Stimulated activated naive CD8-positive, alpha-beta T cell treated with anti-CD3 and anti-CD28 coated beads, Interleukin-15, amount 100 ng/mL, for 72 hours (primary cell): ENCODE measurements around the gene GABRG3.

Experiments used
- ATAC-seq: fragments of 150-1000 bp; cut with Tn5 transposase; 2 replicates; pipeline ENCODE4 v1.10.0; 2021; ENCODE audit warnings: mild to moderate bottlenecking, moderate library complexity
- DNase-seq, 2 donors: peaks; one replicate each; pipeline ENCODE4 v3.0.0; 2021 to 2022
- H3K27ac Mint-ChIP-seq, 2 donors: one replicate each; pipeline ENCODE4 v1.8.0; 2022; ENCODE audit warnings: mild to moderate bottlenecking in 2 of 2, mixed read lengths in 2 of 2, moderate library complexity in 2 of 2
- H3K27me3 Mint-ChIP-seq: one replicate; pipeline ENCODE4 v1.8.0; 2022; ENCODE audit warnings: mixed read lengths
- H3K4me1 Mint-ChIP-seq: one replicate; pipeline ENCODE4 v1.8.0; 2022; ENCODE audit warnings: mild to moderate bottlenecking, mixed read lengths
- H3K4me3 Mint-ChIP-seq, 2 donors: one replicate each; pipeline ENCODE4 v1.8.0; 2022; ENCODE audit warnings: mild to moderate bottlenecking in 2 of 2, mixed read lengths in 2 of 2, moderate library complexity in 1 of 2
- H3K9me3 Mint-ChIP-seq, 2 donors: one replicate each; pipeline ENCODE4 v1.8.0; 2022; ENCODE audit warnings: mixed read lengths in 2 of 2

GABRG3 gene

DNA sequence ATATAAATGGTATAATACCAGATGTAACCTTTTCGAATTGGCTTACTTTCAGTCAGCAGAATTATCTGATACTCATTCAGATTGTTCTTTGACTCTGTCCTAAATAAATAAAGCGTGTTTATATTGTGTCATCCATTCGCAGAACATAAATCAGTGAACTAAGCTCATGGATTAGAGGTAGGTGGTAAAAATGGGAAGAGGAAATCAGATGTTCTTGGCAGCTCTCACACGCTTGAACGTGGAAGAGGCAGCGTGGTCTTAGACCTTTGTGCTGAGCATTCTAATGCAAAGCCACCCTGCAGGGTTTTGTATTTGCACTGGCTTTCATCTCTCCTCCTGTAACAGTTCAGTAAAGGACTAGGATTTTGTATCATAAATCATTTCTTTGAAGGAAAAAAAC, 441.4 kb downstream of the GABRG3 start:
- H3K27ac Mint-ChIP-seq = no peak overlapping the region
- peaks cover 4 to 11% of the 10 kb centered on the region in 2 donors for H3K9me3 Mint-ChIP-seq
- H3K4me3 Mint-ChIP-seq = no peak overlapping the region
- no peaks in the 10 kb centered on the region for H3K4me1 Mint-ChIP-seq
- ATAC-seq = no peak
- no peaks in the 10 kb centered on the region for H3K27me3 Mint-ChIP-seq
- DNase-seq = no peak

DNA sequence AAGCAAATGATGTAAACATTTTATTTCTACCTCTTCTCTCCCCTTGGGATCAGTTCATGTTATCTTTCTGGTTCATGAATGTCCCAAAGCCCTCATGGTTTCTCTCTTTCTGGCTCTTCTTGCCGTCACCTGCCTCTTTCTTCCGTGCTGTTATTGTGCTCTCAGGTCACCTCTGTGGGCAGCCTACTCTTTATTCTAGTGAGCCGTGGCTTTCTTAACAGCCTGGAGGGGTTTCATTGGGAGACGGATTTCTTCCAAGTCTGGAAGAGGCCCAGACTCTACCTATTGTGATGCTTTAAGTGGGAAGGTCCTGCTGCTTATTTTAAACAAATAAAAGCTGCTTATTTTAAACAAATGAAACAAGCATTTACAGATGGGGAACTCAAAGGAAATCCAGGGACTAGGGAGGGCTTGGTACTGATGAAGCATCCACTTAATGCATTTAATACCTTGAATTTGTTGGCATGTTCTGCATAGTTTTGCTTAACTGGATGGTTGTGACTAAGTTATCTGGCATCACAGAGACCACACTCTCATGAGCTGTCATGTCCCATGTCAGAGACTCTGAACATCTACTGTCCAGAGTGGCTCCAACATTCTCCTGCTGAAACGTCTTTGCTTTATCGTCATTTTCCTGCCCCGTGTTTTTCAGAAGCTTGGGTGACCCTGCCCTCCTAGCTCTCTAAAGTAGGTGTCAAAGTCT, 443.3 kb downstream of the GABRG3 start:
- no peaks in the 10 kb centered on the region for H3K27me3 Mint-ChIP-seq
- H3K4me3 Mint-ChIP-seq = no peak overlapping the region
- H3K4me1 Mint-ChIP-seq = no peaks in the 10 kb centered on the region
- H3K9me3 Mint-ChIP-seq = peaks cover 4 to 16% of the 10 kb centered on the region in 2 donors
- ATAC-seq (no peak), DNase-seq (no peak)
- H3K27ac Mint-ChIP-seq = no peak overlapping the region

DNA sequence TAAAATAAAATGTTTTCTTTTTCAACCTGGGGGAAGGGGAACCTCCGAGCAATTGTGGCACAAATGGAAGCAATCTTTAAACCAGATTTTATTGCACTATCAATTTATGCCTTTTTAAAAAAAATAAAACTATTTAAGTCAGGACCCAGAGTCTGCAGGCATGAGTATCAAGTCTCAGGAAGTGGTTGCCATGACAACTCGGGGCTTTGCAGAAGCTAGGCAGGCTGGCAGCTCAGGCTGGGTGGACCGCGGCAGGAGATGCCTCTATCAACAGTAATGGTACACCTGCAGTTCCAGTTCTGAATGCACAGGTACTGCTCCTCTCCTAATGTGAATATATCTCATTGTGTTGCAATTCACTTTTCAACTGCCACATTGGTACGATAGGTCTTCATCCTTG, 447.7 kb downstream of the GABRG3 start:
- H3K27me3 Mint-ChIP-seq = no peaks in the 10 kb centered on the region
- no peak for ATAC-seq
- H3K4me3 Mint-ChIP-seq = no peak overlapping the region
- DNase-seq = no peak
- peaks cover 4 to 16% of the 10 kb centered on the region in 2 donors for H3K9me3 Mint-ChIP-seq
- no peaks in the 10 kb centered on the region for H3K4me1 Mint-ChIP-seq
- no peak overlapping the region for H3K27ac Mint-ChIP-seq

DNA sequence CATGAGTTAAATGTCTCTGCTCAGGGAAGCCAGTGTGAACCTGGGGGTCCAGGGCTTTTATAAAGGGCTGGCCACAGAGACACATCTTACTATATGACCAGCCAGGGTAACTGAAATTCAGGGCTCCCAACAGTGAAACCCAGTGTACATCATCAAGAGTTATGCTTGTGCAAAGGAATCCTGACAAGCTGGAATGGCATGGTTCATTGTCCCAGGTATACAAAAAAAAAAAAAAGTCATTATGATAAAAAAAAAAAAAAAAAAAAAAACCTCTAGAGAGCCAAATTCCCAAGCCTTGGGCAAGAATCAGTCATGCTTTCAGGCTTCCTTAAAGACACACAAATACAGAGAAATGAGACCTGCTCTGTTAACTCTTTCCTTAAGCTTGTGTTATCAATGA, 452.0 kb downstream of the GABRG3 start:
- H3K9me3 Mint-ChIP-seq = no peaks in the 10 kb centered on the region
- no peaks in the 10 kb centered on the region for H3K27me3 Mint-ChIP-seq
- DNase-seq = no peak
- H3K27ac Mint-ChIP-seq = no peak overlapping the region
- no peak for ATAC-seq
- no peak overlapping the region for H3K4me3 Mint-ChIP-seq
- no peaks in the 10 kb centered on the region for H3K4me1 Mint-ChIP-seq

DNA sequence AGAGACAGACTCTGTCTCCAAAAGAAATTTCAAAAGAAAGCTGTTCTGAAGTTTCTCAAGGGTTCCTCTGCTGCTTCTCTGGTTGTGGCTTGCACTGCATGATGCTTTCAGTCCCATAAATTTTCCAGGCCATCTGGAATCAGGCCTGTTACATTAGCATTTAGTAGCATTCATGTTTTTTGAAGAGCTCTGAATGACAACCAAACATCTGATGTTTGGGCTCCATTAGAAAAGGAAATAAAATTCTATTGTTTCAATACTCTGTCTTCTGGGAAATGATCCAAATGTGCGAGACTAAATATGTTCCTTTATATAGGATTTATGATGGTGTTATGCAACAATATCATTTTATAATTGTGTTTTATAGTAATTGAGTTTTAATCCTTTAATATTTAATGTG, 455.8 kb downstream of the GABRG3 start:
- Mint-ChIP-seq H3K27me3 (no peaks in the 10 kb centered on the region), H3K4me1 (no peaks in the 10 kb centered on the region), H3K4me3 (no peak overlapping the region), H3K9me3 (peaks cover 4% of the 10 kb centered on the region in 2 donors), H3K27ac (no peak overlapping the region)
- no peak for DNase-seq
- ATAC-seq = no peak

DNA sequence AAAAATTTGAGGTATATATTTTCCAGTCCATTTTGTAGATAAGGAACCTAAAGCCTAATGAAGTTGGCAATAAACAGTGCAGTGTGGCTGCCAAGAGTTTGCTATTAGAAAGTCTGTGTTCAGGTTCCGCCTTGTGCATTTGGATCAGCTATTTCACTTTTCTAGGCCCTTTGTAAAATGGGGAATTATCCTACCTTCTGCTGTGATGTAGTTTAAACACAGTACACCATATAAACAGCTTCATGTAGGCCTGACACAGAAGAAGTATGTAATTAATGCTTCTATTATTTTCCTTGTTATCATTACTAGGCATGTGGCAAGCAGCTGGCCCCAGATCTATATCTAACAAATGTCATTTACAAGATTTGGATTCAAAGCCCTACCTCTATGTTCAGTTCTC, 456.3 kb downstream of the GABRG3 start:
- Mint-ChIP-seq H3K27ac (no peak overlapping the region), H3K4me1 (no peaks in the 10 kb centered on the region), H3K9me3 (peaks cover 4 to 5% of the 10 kb centered on the region in 2 donors), H3K4me3 (no peak overlapping the region), H3K27me3 (no peaks in the 10 kb centered on the region)
- DNase-seq = no peak
- no peak for ATAC-seq

DNA sequence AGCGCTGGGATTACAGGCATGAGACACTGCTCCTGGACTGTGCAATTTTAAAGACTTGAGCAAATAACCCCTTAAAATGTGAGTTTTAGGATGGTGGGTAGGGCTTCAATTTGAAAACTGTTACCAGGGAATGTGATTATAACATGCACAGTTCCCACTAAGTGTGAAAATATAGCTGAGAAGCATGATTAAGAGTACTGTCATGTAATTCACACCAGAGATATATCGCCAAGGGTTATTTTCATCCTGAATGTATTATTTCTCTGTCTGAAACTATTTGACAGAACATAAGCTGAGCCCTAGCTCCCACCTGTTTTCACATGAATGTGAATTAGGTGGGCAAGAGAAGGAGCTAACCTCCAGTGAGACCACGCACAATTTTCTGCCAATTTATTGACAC, 457.2 kb downstream of the GABRG3 start:
- ATAC-seq (no peak), DNase-seq (no peak)
- H3K27ac Mint-ChIP-seq = no peak overlapping the region
- no peaks in the 10 kb centered on the region for H3K4me1 Mint-ChIP-seq
- no peaks in the 10 kb centered on the region for H3K27me3 Mint-ChIP-seq
- H3K4me3 Mint-ChIP-seq = no peak overlapping the region
- peaks cover 4 to 5% of the 10 kb centered on the region in 2 donors for H3K9me3 Mint-ChIP-seq

DNA sequence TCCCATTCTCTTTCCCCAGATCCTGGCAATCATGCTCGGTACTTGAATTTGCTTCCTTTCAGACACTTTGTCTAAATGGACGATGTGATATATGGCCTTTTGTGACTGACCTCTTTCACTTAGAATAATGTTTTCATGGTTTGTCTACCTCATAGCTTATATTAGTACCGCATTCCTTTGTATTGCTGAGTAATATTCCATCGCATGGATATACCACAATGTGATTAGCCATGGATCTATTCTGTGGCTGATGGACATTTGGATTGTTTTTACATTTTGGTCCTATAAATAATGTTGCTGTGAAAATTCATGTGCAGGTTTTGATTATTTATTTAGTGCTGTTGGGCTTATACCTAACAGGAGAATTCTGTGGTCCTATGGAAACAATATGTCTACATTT, 458.6 kb downstream of the GABRG3 start:
- Mint-ChIP-seq H3K4me1 (no peaks in the 10 kb centered on the region), H3K4me3 (no peak overlapping the region), H3K27ac (no peak overlapping the region), H3K9me3 (peaks cover 4 to 5% of the 10 kb centered on the region in 2 donors), H3K27me3 (no peaks in the 10 kb centered on the region)
- ATAC-seq (no peak), DNase-seq (no peak)

DNA sequence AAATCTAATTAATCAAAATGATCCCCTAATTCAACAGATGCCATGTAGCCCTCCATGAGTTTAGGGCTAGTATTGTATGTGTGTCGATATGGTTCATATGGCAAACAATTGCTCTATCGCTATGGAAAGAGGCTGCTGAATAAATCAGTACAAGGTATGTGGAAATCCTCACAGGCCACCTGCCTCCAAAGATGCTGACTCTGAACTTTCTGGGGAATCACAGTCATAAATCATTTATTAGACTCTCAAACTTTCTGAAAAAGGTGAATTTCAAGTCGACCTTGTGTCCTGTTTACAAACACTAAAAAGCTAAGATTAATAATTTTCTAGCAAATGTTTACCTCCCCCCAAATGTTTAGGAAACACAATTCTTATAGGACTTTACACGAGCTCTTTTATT, 462.6 kb downstream of the GABRG3 start:
- H3K4me3 Mint-ChIP-seq = no peak overlapping the region
- peaks cover 5 to 16% of the 10 kb centered on the region in 2 donors for H3K9me3 Mint-ChIP-seq

DNA sequence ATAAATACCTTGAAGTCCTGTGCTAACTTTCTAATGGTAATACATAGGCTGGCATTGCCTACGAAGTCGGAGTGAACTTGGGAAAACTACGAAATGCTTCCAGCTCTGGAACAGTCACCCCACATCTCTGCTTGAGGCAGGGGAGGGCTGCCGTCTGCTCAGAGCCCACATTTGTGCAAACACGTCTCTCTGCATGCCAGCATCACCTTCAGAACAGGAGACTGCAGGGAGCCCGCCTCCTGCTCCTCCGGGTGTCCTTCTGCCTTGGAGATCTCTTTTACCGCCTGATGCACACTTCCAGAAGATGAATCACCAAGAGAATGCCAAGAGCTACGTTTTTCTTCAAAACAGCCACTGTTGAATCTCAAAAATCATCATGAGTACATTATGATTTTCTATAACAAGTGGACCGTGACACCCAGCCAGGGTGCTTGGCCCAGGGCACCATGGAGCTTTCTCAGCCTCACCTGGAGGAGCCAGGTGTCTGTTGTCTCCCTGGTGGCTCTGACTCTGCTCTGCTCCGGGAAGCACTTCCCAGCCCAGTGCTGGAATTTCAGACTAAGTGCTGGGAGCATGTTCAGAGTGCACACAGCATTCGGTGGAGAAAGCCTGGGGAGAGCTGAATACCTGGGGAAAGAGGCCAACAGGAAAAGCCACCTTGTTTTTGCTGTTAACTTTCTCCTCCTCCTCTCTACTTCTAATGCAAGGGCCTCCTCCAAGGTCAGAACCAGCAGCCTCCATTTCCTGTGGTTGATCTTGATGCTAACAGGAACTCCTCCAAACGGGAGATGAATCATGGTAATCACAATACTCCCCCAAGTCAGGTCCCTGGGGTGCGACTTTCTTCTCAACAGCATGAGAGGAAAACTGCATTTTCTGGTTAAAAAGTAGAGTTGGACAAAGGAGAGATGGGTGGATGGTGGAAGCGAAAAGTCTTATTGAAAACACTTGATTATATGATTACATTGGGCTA, 467.7 kb downstream of the GABRG3 start:
- Mint-ChIP-seq H3K4me1 (no peaks in the 10 kb centered on the region), H3K27ac (no peak overlapping the region), H3K9me3 (peaks cover 12 to 19% of the 10 kb centered on the region in 2 donors), H3K27me3 (no peaks in the 10 kb centered on the region), H3K4me3 (no peak overlapping the region)
- DNase-seq (no peak), ATAC-seq (no peak)

More for the DNA sequence above, 462.6 kb downstream of the GABRG3 start:
- no peak for ATAC-seq
- no peaks in the 10 kb centered on the region for H3K4me1 Mint-ChIP-seq
- no peak overlapping the region for H3K27ac Mint-ChIP-seq
- no peaks in the 10 kb centered on the region for H3K27me3 Mint-ChIP-seq
- no peak for DNase-seq

DNA sequence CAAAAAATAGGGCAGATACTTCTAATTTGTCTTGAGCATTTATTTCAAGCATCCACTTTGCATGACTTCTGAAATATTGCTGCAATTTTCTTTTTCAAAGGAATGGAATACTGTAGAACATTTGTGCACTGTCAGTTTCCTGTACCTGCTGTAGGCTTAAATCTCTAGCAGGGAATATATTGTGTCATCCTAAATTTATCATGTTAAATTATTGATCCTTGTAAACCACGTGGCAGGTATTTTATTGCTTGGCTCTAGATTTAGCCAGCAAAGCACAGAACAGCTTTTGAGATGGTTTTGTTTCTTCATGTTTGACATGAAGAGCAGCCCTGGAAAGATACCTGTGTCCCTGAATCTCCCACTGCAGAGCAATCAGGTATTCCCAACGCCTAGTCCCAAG, 470.1 kb downstream of the GABRG3 start:
- no peak for ATAC-seq
- Mint-ChIP-seq H3K4me1 (no peaks in the 10 kb centered on the region), H3K4me3 (no peak overlapping the region), H3K27ac (no peak overlapping the region), H3K27me3 (no peaks in the 10 kb centered on the region), H3K9me3 (peaks cover 6 to 19% of the 10 kb centered on the region in 2 donors)
- DNase-seq = no peak

DNA sequence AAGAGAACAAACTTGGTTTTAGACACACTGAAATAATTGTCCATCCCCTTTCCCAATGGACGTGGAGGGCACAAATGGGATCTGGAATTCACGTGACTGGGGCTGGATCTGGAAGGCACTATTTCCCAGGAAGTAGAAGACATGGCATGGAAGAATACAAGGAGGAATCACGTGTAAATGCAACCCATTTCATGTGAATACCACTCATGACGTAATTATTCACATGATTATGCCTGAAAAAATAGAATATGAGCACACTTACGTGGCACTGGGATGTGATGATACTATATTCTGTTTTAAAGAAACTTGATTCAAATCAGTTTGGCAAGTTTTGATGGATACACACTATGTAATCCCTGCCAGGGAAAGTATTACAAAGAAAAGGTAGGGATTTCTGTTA, 477.3 kb downstream of the GABRG3 start:
- no peak overlapping the region for H3K27ac Mint-ChIP-seq
- DNase-seq = no peak
- no peak overlapping the region for H3K4me3 Mint-ChIP-seq
- H3K4me1 Mint-ChIP-seq = no peaks in the 10 kb centered on the region
- H3K27me3 Mint-ChIP-seq = no peaks in the 10 kb centered on the region
- no peak for ATAC-seq
- peaks cover 9 to 11% of the 10 kb centered on the region in 2 donors for H3K9me3 Mint-ChIP-seq

DNA sequence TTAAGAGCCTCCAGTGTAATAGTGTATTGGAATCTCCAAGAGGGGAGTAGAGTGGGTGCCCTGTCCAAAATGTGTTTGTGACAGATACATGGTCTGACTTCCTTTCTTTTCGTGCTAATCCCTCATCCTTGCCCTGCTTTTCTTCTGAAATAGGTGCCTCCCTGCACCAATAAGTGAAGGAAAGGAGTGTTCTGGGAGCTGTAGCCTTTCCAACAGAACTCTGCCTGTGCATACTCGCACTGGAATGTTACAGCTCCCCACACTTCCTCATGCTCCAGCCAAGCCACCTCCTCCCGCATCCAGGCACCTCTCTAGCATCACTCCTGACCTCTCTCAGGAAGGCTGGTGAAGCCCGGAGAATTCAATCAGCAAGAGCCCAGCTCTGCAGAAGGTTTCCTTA, 478.0 kb downstream of the GABRG3 start:
- no peak for DNase-seq

DNA sequence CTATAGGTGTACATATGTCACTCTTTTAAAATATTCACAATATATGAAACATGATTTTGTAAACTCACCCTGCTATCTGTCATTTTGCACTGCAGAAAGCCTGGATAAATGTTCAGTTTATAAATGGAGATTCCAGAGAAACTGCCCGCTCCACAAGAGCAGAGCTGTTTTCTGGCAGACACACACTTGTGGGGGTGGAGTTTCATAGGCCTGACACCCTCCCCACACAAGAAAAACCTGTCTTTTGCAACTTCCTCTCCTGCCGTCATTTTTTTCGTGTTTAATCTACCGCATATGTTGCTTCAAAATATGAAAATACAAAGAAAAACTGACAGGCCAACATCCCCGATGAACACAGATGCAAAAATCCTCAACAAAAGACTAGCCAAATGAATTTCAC, 479.0 kb downstream of the GABRG3 start:
- Mint-ChIP-seq H3K27ac (peak overlapping the region in 1 of 2 donors; percentile 10), H3K4me3 (no peak overlapping the region), H3K4me1 (no peaks in the 10 kb centered on the region), H3K27me3 (no peaks in the 10 kb centered on the region), H3K9me3 (peaks cover 9 to 11% of the 10 kb centered on the region in 2 donors)
- ATAC-seq (no peak), DNase-seq (no peak)

More for the DNA sequence above, 478.0 kb downstream of the GABRG3 start:
- no peak overlapping the region for H3K27ac Mint-ChIP-seq
- H3K9me3 Mint-ChIP-seq = peaks cover 9 to 11% of the 10 kb centered on the region in 2 donors
- no peaks in the 10 kb centered on the region for H3K4me1 Mint-ChIP-seq
- no peaks in the 10 kb centered on the region for H3K27me3 Mint-ChIP-seq
- H3K4me3 Mint-ChIP-seq = no peak overlapping the region
- no peak for ATAC-seq

DNA sequence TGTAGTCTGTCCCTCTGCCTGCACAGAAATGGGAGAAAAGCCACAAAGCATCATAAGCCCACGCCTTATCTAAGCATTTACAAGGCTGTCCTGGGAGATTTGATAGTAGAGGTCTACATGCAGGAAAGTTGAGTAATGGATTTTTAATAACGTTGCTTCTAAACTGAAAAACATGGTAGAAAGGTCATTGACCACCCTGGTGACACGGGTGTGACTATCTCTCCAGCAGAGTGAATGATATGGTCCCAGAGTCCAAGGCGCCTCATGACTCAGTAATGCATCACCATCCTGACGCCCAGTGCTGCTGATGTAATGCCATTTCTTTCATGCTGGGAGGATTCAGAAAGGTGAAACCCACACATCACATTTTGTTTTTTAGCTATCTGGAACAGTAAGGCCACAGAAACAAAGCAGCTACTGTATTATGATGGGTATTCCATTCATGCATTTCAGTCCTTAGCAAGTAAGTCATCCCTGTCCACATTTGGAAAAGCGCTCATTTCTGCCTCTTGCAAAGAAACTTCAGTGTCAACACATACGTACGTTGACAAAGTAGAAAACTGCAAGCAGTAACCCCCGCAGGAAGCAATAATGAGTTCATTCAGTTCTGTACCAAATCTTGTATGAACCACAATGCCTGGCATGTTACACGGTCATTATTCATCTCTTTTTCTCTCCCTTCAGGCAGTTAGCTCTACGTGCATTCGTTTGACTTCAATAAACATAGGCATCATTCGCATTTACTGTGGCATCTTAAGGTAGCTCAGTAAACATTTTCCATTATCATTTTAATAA, 483.5 kb downstream of the GABRG3 start:
- no peak overlapping the region for H3K27ac Mint-ChIP-seq
- DNase-seq = no peak
- H3K4me3 Mint-ChIP-seq = no peak overlapping the region
- no peaks in the 10 kb centered on the region for H3K4me1 Mint-ChIP-seq
- no peaks in the 10 kb centered on the region for H3K27me3 Mint-ChIP-seq
- peaks cover 0 to 7% of the 10 kb centered on the region in 2 donors for H3K9me3 Mint-ChIP-seq
- ATAC-seq = no peak
